IMR-90 (cell line): Measurements from ENCODE around the gene NOX1. TPM values are rescaled to one million over a fixed set of nuclear protein-coding genes. Genes with fewer than 3 reads are reported as not detected.

Experiments
- ATAC-seq: fragments of 200-7000 bp; cut with Tn5 transposase; 2 replicates; pipeline ENCODE4 v1.9.1; 2020; ENCODE audit warnings: low read depth, mild to moderate bottlenecking, moderate library complexity
- BruUV-seq: library from RNA; stranded (reverse); fragments of 400-500 nt; replicated peaks from 2 replicates; lab custom pipeline; 2021; lab: Mats Ljungman, UMichigan
- CTCF ChIA-PET: fragments of 300-600 bp; formaldehyde crosslinking; extraction: SDS; loops from one replicate; lab custom pipeline; 2021; ENCODE audit warnings: antibody characterized with exemption; lab: Yijun Ruan, JAX
- POLR2A ChIA-PET: fragments of 300-600 bp; sonication (Branson Sonifier 250); formaldehyde crosslinking; loops from one replicate; lab custom pipeline; 2022; ENCODE audit warnings: antibody characterized with exemption; ENCODE audit not compliant: unreplicated experiment; lab: Charles Lee
- DNase-seq: peaks from one replicate; pipeline ENCODE4 v3.0.0; 2013
- H2AFZ ChIP-seq: replicated peaks from 2 replicates; pipeline ENCODE3; 2013; ENCODE audit warnings: low read length, mild to moderate bottlenecking; ENCODE audit not compliant: poor library complexity
- H2AK5ac ChIP-seq: 2 replicates; pipeline ENCODE4 v1.6.1; 2013; ENCODE audit warnings: low read depth, low read length, inconsistent platforms
- H2AK9ac ChIP-seq: replicated peaks from 2 replicates; pipeline ENCODE3; 2013; ENCODE audit warnings: mild to moderate bottlenecking, low read depth, low read length, moderate library complexity; ENCODE audit not compliant: poor library complexity
- H2BK120ac ChIP-seq: 2 replicates; pipeline ENCODE4 v1.6.1; 2013; ENCODE audit warnings: low read depth, low read length, inconsistent platforms
- H2BK15ac ChIP-seq: 3 replicates; pipeline ENCODE4 v1.6.1; 2013; ENCODE audit warnings: low read depth, low read length, inconsistent platforms
- H2BK20ac ChIP-seq: 2 replicates; pipeline ENCODE4 v1.6.1; 2013; ENCODE audit warnings: low read depth, mild to moderate bottlenecking, inconsistent platforms, low read length, moderate library complexity
- H2BK5ac ChIP-seq: 2 replicates; pipeline ENCODE4 v1.6.1; 2013; ENCODE audit warnings: mild to moderate bottlenecking, low read depth, low read length, inconsistent platforms; ENCODE audit not compliant: poor library complexity, severe bottlenecking
- H3K14ac ChIP-seq: replicated peaks from 2 replicates; pipeline ENCODE4 v1.6.1; 2013; ENCODE audit warnings: low read depth, low read length, inconsistent platforms
- H3K18ac ChIP-seq: 2 replicates; pipeline ENCODE4 v1.6.1; 2013; ENCODE audit warnings: low read depth, low read length, control low read depth
- H3K23ac ChIP-seq: 2 replicates; pipeline ENCODE4 v1.6.1; 2013; ENCODE audit warnings: low read depth, low read length, inconsistent platforms
- H3K27ac ChIP-seq: 2 replicates; pipeline ENCODE4 v1.5.1; 2013; ENCODE audit warnings: mild to moderate bottlenecking, control low read depth, low read length; ENCODE audit not compliant: insufficient read depth
- H3K27me3 ChIP-seq: 2 replicates; pipeline ENCODE4 v1.6.1; 2013; ENCODE audit warnings: low read length; ENCODE audit not compliant: control insufficient read depth, insufficient read depth
- H3K36me3 ChIP-seq: 2 replicates; pipeline ENCODE4 v1.6.1; 2013; ENCODE audit warnings: low read length, mixed read lengths; ENCODE audit not compliant: control insufficient read depth, insufficient read depth
- H3K4ac ChIP-seq: 2 replicates; pipeline ENCODE4 v1.6.1; 2013; ENCODE audit warnings: low read depth, low read length, inconsistent platforms
- H3K4me1 ChIP-seq: 2 replicates; pipeline ENCODE4 v1.6.1; 2013; ENCODE audit warnings: low read length, mixed read lengths; ENCODE audit not compliant: control insufficient read depth, insufficient read depth
- H3K4me2 ChIP-seq: 2 replicates; pipeline ENCODE4 v1.6.1; 2013; ENCODE audit warnings: low read depth, mild to moderate bottlenecking, control low read depth, low read length, moderate library complexity
- H3K4me3 ChIP-seq: 2 replicates; pipeline ENCODE4 v1.5.1; 2013; ENCODE audit warnings: low read depth, mild to moderate bottlenecking, control low read depth, low read length, moderate library complexity; ENCODE audit not compliant: insufficient read depth
- H3K56ac ChIP-seq: 2 replicates; pipeline ENCODE4 v1.6.1; 2013; ENCODE audit warnings: low read length, inconsistent platforms; ENCODE audit not compliant: insufficient read depth; ENCODE audit errors: extremely low read depth
- H3K79me1 ChIP-seq, 2 experiments: 2 replicates each; pipeline ENCODE4 v1.6.1; 2013; ENCODE audit warnings: low read length in 2 of 2, inconsistent platforms in 1 of 2, low read depth in 1 of 2
- H3K9ac ChIP-seq: 2 replicates; pipeline ENCODE4 v1.6.1; 2013; ENCODE audit warnings: low read depth, low read length, control low read depth
- H3K9me1 ChIP-seq: 2 replicates; pipeline ENCODE4 v1.6.1; 2013; ENCODE audit warnings: low read length, inconsistent platforms; ENCODE audit not compliant: insufficient read depth
- H3K9me3 ChIP-seq: 2 replicates; pipeline ENCODE4 v1.6.1; 2013; ENCODE audit warnings: low read length; ENCODE audit not compliant: control insufficient read depth, insufficient read depth
- H4K20me1 ChIP-seq: 2 replicates; pipeline ENCODE4 v1.6.1; 2013; ENCODE audit warnings: low read length, inconsistent platforms; ENCODE audit not compliant: insufficient read depth
- H4K5ac ChIP-seq: 2 replicates; pipeline ENCODE4 v1.6.1; 2013; ENCODE audit warnings: mild to moderate bottlenecking, low read depth, low read length, control low read depth
- H4K8ac ChIP-seq, 2 experiments: 2 replicates each; pipeline ENCODE4 v1.6.1; 2013; ENCODE audit warnings: low read depth in 2 of 2, low read length in 2 of 2, control low read depth in 1 of 2, inconsistent platforms in 1 of 2
- H4K91ac ChIP-seq: 2 replicates; pipeline ENCODE4 v1.6.1; 2013; ENCODE audit warnings: low read depth, low read length, inconsistent platforms; ENCODE audit not compliant: insufficient read depth
- BHLHE40 ChIP-seq: fragments of 150-350 bp; IDR thresholded peaks from 2 replicates; pipeline ENCODE4 v1.6.1; 2016; ENCODE audit warnings: mild to moderate bottlenecking, low read depth, low read length
- CEBPB ChIP-seq: IDR thresholded peaks from 2 replicates; pipeline ENCODE4 v1.6.1; 2012; ENCODE audit warnings: low read depth, low read length, improper control_type of control experiment
- MAFK ChIP-seq: IDR thresholded peaks from 2 replicates; pipeline ENCODE4 v1.6.1; 2012; ENCODE audit warnings: low read depth, low read length, improper control_type of control experiment
- NFE2L2 ChIP-seq: fragments of 150-350 bp; IDR thresholded peaks from 2 replicates; pipeline ENCODE4 v1.6.1; 2016; ENCODE audit warnings: low read depth, mild to moderate bottlenecking, low read length
- POLR2A ChIP-seq: IDR thresholded peaks from 2 replicates; pipeline ENCODE4 v1.6.1; 2012; ENCODE audit warnings: mild to moderate bottlenecking, low read depth, low read length
- RAD21 ChIP-seq: IDR thresholded peaks from 2 replicates; pipeline ENCODE4 v1.6.1; 2012; ENCODE audit warnings: low read length, improper control_type of control experiment
- RFX5 ChIP-seq: IDR thresholded peaks from 2 replicates; pipeline ENCODE4 v1.8.0; 2012; ENCODE audit warnings: low read depth, mild to moderate bottlenecking, low read length, moderate library complexity
- SMC3 ChIP-seq: fragments of 150-350 bp; IDR thresholded peaks from 2 replicates; pipeline ENCODE4 v1.6.1; 2016; ENCODE audit warnings: low read depth, mild to moderate bottlenecking, antibody characterized with exemption, low read length, moderate library complexity
- WGBS, 2 experiments: methylation state at CpG; one replicate each; pipeline versions ENCODE4 v1.1.5 to v1.1.7; 2013; ENCODE audit warnings: missing lambda C conversion rate in 2 of 2; ENCODE audit not compliant: insufficient read length in 1 of 2; ENCODE audit errors: extremely low coverage in 2 of 2; 5-methylcytosine and 5-hydroxymethylcytosine counted together
- dilution Hi-C: fragments of 300-500 bp; cut with HindIII; formaldehyde crosslinking; loops from one replicate; pipeline ENCODE4 v1.14.3; 2018; ENCODE audit warnings: low sequenced_read_pairs; ENCODE audit not compliant: unreplicated experiment
- in situ Hi-C: fragments of 300-500 bp; cut with MboI; formaldehyde crosslinking; loops from 3 replicates; pipeline ENCODE4 v1.14.3; 2019; ENCODE audit warnings: low sequenced_read_pairs, inconsistent platforms, mixed read lengths
- intact Hi-C: fragments of 100-400 bp; cut with micrococcal nuclease; formaldehyde crosslinking; loops from 2 replicates; pipeline ENCODE4 v1.10.0; 2022
- polyA plus RNA-seq, 3 experiments: library from polyadenylated mRNA; depleted of rRNA; stranded (reverse); fragments of >200 nt; gene quantifications; 2 replicates each; pipeline ENCODE4 v1.2.3, GENCODE V29; 2012; ENCODE audit warnings: low replicate concordance in 1 of 3
- total RNA-seq: library from RNA; depleted of rRNA; stranded (reverse); fragments of >200 nt; gene quantifications from 2 replicates; pipeline ENCODE4 v1.2.3, GENCODE V29; 2012
- TF ChIP-seq, protein P1 (sequence below): fragments of 150-350 bp; IDR thresholded peaks from 2 replicates; pipeline ENCODE4 v1.6.1; 2017; ENCODE audit warnings: mild to moderate bottlenecking, antibody characterized with exemption, low read length, low read depth
- TF ChIP-seq, protein P2 (sequence below): fragments of 150-350 bp; IDR thresholded peaks from 2 replicates; pipeline ENCODE4 v1.6.1; 2016; ENCODE audit warnings: low read depth, mild to moderate bottlenecking, low read length, moderate library complexity, borderline replicate concordance
- TF ChIP-seq, protein P3 (sequence below): conservative IDR thresholded peaks from 2 replicates; pipeline ENCODE4 v1.5.1; 2012; ENCODE audit warnings: mild to moderate bottlenecking, low read depth, low read length, improper control_type of control experiment

The NOX1 gene
- total and polyA plus RNA-seq, 2 of the 4 experiments (the other 2 are of a cell fraction) = not detected

DNA sequence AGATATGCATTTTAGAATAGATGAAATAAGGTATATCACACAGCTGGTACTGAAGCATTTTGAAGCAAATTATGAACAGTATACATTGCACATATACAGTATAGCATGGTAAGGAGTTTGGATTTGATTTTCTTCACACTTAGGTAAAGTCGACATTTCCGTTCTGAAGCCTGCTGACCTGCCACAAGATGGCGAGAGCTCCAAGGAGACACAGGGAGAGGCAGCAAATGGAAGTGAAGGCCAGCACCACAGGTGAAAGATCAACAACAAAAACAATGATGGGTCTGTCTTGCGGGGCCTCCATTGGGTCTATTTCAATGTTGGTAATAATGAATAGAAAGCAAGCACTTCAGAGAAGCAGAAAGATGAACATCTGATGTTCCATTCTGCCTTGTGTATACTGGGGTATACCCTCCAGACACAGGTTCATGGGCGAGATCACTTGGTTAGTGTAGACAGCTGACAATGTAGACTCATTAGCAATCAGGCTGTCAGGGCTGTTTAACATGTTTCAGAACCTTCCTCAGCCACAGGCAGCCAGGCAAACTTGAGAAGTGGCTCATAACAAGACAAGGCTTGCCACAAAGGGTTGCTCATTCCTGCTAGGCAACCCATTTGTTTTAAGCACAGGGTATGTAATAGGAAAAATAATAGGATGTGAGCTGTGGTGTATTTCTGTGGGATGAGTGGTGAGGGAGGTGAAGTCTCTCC, 21.4 kb upstream of the NOX1 start:
- dilution Hi-C loops (no loop called here), in situ Hi-C loops (loop anchor here (10.0 kb wide), 1 partner anchor 389 kb away; no protein-coding TSS in a partner anchor), intact Hi-C loops (loop anchor here (1.0 kb wide), 2 partner anchors 311 to 392 kb away; no protein-coding TSS in a partner anchor)
- Histone ChIP-seq H3K4me1 (no peaks in the 10 kb centered on the region), H3K23ac (no peak overlapping the region), H2AK9ac (no peak overlapping the region), H2AFZ (peak overlapping the region; percentile 28), H2AK5ac (peak overlapping the region; percentile 29; the same call in 1 of the 2 replicates), H3K4me2 (no peak overlapping the region), H3K27ac (no peak overlapping the region), H3K18ac (no peak overlapping the region), H4K20me1 (no peaks in the 10 kb centered on the region), H3K56ac (no peak overlapping the region), H3K79me1 (no peaks in the 10 kb centered on the region), H2BK5ac (no peak overlapping the region), H3K27me3 (no peaks in the 10 kb centered on the region; the same call in 1 of the 2 replicates), H3K4ac (no peak overlapping the region), H3K14ac (no peak overlapping the region), H2BK15ac (no peak overlapping the region), H3K9ac (no peak overlapping the region), H4K91ac (no peak overlapping the region), H4K8ac (no peak overlapping the region), H3K4me3 (no peak overlapping the region), H4K5ac (no peak overlapping the region), H2BK20ac (no peak overlapping the region), H2BK120ac (no peak overlapping the region), H3K36me3 (no peaks in the 10 kb centered on the region), H3K9me3 (no peaks in the 10 kb centered on the region), H3K9me1 (no peaks in the 10 kb centered on the region)
- POLR2A ChIA-PET = no interaction called here
- DNase-seq (peak; percentile 44), ATAC-seq (peak; percentile 54)
- BruUV-seq = no TSS peak
- WGBS, 2 experiments = 10% methylated on average over 2 of the region's 5 CpGs; no CpG with 5 or more reads in 1 of the 2 experiments
- TF ChIP-seq MAFK (no peak), SMC3 (peak; percentile 64), RFX5 (no peak), BHLHE40 (no peak), CEBPB (no peak), NFE2L2 (no peak), POLR2A (no peak), RAD21 (peak; percentile 68)
- TF ChIP-seq, protein P1, sequence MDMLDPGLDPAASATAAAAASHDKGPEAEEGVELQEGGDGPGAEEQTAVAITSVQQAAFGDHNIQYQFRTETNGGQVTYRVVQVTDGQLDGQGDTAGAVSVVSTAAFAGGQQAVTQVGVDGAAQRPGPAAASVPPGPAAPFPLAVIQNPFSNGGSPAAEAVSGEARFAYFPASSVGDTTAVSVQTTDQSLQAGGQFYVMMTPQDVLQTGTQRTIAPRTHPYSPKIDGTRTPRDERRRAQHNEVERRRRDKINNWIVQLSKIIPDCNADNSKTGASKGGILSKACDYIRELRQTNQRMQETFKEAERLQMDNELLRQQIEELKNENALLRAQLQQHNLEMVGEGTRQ = no peak
- TF ChIP-seq, protein P2, sequence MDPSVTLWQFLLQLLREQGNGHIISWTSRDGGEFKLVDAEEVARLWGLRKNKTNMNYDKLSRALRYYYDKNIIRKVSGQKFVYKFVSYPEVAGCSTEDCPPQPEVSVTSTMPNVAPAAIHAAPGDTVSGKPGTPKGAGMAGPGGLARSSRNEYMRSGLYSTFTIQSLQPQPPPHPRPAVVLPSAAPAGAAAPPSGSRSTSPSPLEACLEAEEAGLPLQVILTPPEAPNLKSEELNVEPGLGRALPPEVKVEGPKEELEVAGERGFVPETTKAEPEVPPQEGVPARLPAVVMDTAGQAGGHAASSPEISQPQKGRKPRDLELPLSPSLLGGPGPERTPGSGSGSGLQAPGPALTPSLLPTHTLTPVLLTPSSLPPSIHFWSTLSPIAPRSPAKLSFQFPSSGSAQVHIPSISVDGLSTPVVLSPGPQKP = no peak
- TF ChIP-seq, protein P3, sequence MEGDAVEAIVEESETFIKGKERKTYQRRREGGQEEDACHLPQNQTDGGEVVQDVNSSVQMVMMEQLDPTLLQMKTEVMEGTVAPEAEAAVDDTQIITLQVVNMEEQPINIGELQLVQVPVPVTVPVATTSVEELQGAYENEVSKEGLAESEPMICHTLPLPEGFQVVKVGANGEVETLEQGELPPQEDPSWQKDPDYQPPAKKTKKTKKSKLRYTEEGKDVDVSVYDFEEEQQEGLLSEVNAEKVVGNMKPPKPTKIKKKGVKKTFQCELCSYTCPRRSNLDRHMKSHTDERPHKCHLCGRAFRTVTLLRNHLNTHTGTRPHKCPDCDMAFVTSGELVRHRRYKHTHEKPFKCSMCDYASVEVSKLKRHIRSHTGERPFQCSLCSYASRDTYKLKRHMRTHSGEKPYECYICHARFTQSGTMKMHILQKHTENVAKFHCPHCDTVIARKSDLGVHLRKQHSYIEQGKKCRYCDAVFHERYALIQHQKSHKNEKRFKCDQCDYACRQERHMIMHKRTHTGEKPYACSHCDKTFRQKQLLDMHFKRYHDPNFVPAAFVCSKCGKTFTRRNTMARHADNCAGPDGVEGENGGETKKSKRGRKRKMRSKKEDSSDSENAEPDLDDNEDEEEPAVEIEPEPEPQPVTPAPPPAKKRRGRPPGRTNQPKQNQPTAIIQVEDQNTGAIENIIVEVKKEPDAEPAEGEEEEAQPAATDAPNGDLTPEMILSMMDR = peak; percentile 59
- CTCF ChIA-PET = interaction anchor here (0.6 kb wide), 2 partner anchors 131 to 296 kb away, joined by 3 to 7 read pairs; no protein-coding TSS in a partner anchor
